Fibroblast of lung (primary cell): ENCODE measurements around the gene ITPR1. TPM values are rescaled to one million over a fixed set of nuclear protein-coding genes. Genes with fewer than 3 reads are reported as not detected.
A peak's percentile ranks its signal among the peaks of the same experiment; 100 is the strongest.

Experiments used
- DNase-seq, 2 donors: peaks; one replicate each; pipeline versions ENCODE4 v3.0.0 to v3.0.0-alpha.2; 2010; ENCODE audit warnings: low read depth in 2 of 2
- H2AFZ ChIP-seq: 2 replicates; pipeline ENCODE4 v1.5.1; 2012; ENCODE audit warnings: low read length, control low read depth, inconsistent platforms
- H3K27ac ChIP-seq: 2 replicates; pipeline ENCODE4 v1.5.1; 2011; ENCODE audit warnings: low read length, control low read depth; ENCODE audit not compliant: insufficient read depth
- H3K27me3 ChIP-seq: 2 replicates; pipeline ENCODE4 v1.5.1; 2011; ENCODE audit warnings: mild to moderate bottlenecking, low read length; ENCODE audit not compliant: control insufficient read depth, insufficient read depth
- H3K36me3 ChIP-seq: 2 replicates; pipeline ENCODE4 v1.5.1; 2011; ENCODE audit warnings: low read length; ENCODE audit not compliant: control insufficient read depth, insufficient read depth
- H3K4me1 ChIP-seq: 2 replicates; pipeline ENCODE4 v1.5.1; 2011; ENCODE audit warnings: low read length; ENCODE audit not compliant: control insufficient read depth, insufficient read depth; ENCODE audit errors: extremely low read depth
- H3K4me2 ChIP-seq: 2 replicates; pipeline ENCODE4 v1.5.1; 2011; ENCODE audit warnings: low read length, control low read depth; ENCODE audit not compliant: insufficient read depth; ENCODE audit errors: extremely low read depth
- H3K4me3 ChIP-seq, 4 experiments: fragments of 200-600 bp in 1 of 4; sonication (generic) in 1 of 4; replicated peaks in 1 of 4; 2 replicates each; pipeline ENCODE4 v1.5.1; 2011 to 2016; ENCODE audit warnings: low read length in 4 of 4, low read depth in 3 of 4, mild to moderate bottlenecking in 3 of 4, control low read depth in 2 of 4, inconsistent platforms in 1 of 4, mixed read lengths in 1 of 4; ENCODE audit not compliant: insufficient read depth in 1 of 4; ENCODE audit errors: control extremely low read depth in 1 of 4
- H3K79me2 ChIP-seq: 2 replicates; pipeline ENCODE4 v1.5.1; 2012; ENCODE audit warnings: mild to moderate bottlenecking, low read length, inconsistent platforms; ENCODE audit not compliant: control insufficient read depth, insufficient read depth
- H3K9ac ChIP-seq: 2 replicates; pipeline ENCODE4 v1.5.1; 2011; ENCODE audit warnings: mild to moderate bottlenecking, low read length, control low read depth; ENCODE audit not compliant: insufficient read depth
- H3K9me3 ChIP-seq: 2 replicates; pipeline ENCODE4 v1.5.1; 2012; ENCODE audit warnings: low read depth, low read length; ENCODE audit not compliant: control insufficient read depth, insufficient read depth
- H4K20me1 ChIP-seq: 2 replicates; pipeline ENCODE4 v1.5.1; 2011; ENCODE audit warnings: low read length; ENCODE audit not compliant: control insufficient read depth, insufficient read depth; ENCODE audit errors: extremely low read depth
- CTCF ChIP-seq, 2 donors: IDR thresholded peaks in 1 of 2; conservative IDR thresholded peaks in 1 of 2; 1 replicate in 1 of 2; 2 replicates in 1 of 2; pipeline ENCODE4 v1.5.1; 2011 to 2012; ENCODE audit warnings: low read length in 2 of 2, control low read depth in 1 of 2, inconsistent platforms in 1 of 2, low read depth in 1 of 2, mild to moderate bottlenecking in 1 of 2
- EZH2 ChIP-seq: IDR thresholded peaks from 2 replicates; pipeline ENCODE4 v1.5.1; 2012; ENCODE audit warnings: low read length, control low read depth, mild to moderate bottlenecking; ENCODE audit errors: missing control alignments
- polyA plus RNA-seq, 2 donors: library from polyadenylated mRNA; depleted of rRNA in 1 of 2; stranded (reverse) in 1 of 2; unstranded in 1 of 2; fragments of >200 nt; gene quantifications; 2 replicates each; pipeline ENCODE4 v1.2.1, GENCODE V29; 2011 to 2012; ENCODE audit warnings: missing spikeins in 1 of 2
- total RNA-seq: library from RNA; depleted of rRNA; stranded (reverse); fragments of >200 nt; gene quantifications from 2 replicates; pipeline ENCODE4 v1.2.1, GENCODE V29; 2014

The ITPR1 gene
- total and polyA plus RNA-seq, 2 donors (not counting 1 experiment from before 2014, with no cell fraction given) = 19.2 to 87.0 TPM

DNA sequence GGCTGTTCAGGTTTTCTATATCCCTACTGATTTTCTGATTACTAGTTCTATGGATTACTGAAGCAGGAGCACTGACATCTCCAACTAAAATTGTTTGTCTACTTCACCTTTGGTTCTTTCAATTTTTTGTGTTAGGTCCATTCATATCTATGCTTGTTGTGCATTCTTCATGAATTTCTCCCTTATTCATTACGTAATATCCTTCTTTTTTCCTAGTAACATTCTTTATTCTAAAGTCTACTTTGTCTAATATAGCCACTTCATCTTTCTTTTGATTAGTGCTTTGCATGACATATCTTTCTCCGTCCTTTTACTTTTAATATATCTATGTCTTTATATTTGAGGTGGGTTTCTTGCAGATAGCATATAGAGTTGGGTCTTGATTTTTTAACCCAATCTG, 369.8 kb downstream of the ITPR1 start:
- H3K9me3 ChIP-seq = no peaks in the 10 kb centered on the region
- no peak overlapping the region for H2AFZ ChIP-seq
- no peaks in the 10 kb centered on the region for H3K79me2 ChIP-seq
- H3K9ac ChIP-seq = no peak overlapping the region
- DNase-seq = no peak
- H3K4me1 ChIP-seq = peaks cover 8% of the 10 kb centered on the region
- no peak overlapping the region for H3K4me3 ChIP-seq
- H3K36me3 ChIP-seq = no peaks in the 10 kb centered on the region
- no peak overlapping the region for H3K4me2 ChIP-seq
- TF ChIP-seq CTCF (conservative IDR thresholded peaks at IDR 0.05 in 1 of 2, IDR thresholded peaks at IDR 0.05 in 1 of 2; ENCODE audit: low read depth in 1 of 2, low read length in 2 of 2) (no peak), EZH2 (no peak)
- no peaks in the 10 kb centered on the region for H3K27me3 ChIP-seq
- no peaks in the 10 kb centered on the region for H4K20me1 ChIP-seq
- H3K27ac ChIP-seq = no peak overlapping the region

DNA sequence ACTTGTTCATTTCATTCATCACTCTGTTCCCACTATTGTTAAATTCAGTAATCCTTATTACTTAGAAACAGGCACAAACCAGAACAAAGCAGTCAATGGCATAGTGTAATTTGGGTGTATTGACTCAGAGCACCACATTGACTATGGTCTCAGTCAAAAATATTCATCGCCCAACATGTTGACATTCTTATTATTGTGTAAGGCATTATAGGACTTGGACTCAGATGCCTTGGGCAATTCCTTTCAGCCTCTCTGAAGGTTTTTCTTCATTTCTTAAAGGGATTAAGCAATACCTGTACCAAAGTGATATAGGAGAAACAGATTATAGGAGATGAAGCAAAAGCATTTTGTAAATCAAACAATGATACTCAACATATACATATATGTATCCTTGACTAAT, 371.4 kb downstream of the ITPR1 start:
- no peak overlapping the region for H2AFZ ChIP-seq
- no peak overlapping the region for H3K27ac ChIP-seq
- DNase-seq = peak in 1 of 2 donors; percentile 20
- H3K4me3 ChIP-seq = no peak overlapping the region
- no peaks in the 10 kb centered on the region for H4K20me1 ChIP-seq
- no peak for TF ChIP-seq CTCF (conservative IDR thresholded peaks at IDR 0.05 in 1 of 2, IDR thresholded peaks at IDR 0.05 in 1 of 2; ENCODE audit: low read depth in 1 of 2, low read length in 2 of 2)
- no peak for TF ChIP-seq EZH2
- H3K27me3 ChIP-seq = no peaks in the 10 kb centered on the region
- H3K36me3 ChIP-seq = no peaks in the 10 kb centered on the region
- no peaks in the 10 kb centered on the region for H3K9me3 ChIP-seq
- H3K79me2 ChIP-seq = no peaks in the 10 kb centered on the region
- no peak overlapping the region for H3K4me2 ChIP-seq
- no peak overlapping the region for H3K9ac ChIP-seq
- peaks cover 10% of the 10 kb centered on the region for H3K4me1 ChIP-seq

DNA sequence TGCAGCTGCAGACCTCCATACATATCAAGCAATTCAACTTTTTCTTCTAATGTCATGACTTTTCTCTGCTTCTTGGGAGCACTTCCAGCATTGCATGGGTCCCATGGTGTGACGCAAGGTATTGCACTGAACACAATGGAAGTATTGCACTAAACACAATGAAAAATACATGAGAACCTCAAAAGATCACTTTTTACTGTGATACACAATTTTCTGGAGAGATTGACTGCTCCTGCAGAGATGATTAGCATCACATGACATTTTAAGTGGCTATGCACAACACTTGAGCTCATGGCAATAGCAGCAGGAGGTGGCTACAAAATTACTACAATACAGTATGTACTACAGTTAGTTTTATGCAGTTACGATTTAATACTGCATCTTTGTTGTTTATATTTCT, 372.6 kb downstream of the ITPR1 start:
- Histone ChIP-seq H3K27me3 (no peaks in the 10 kb centered on the region), H3K27ac (no peak overlapping the region)
- TF ChIP-seq EZH2 (no peak), CTCF (conservative IDR thresholded peaks at IDR 0.05 in 1 of 2, IDR thresholded peaks at IDR 0.05 in 1 of 2; ENCODE audit: low read depth in 1 of 2, low read length in 2 of 2) (no peak)

More for the DNA sequence above, 372.6 kb downstream of the ITPR1 start:
- Histone ChIP-seq H2AFZ (no peak overlapping the region), H4K20me1 (no peaks in the 10 kb centered on the region), H3K4me3 (no peak overlapping the region), H3K79me2 (no peaks in the 10 kb centered on the region), H3K4me2 (no peak overlapping the region), H3K36me3 (no peaks in the 10 kb centered on the region), H3K9me3 (no peaks in the 10 kb centered on the region), H3K4me1 (peaks cover 10% of the 10 kb centered on the region), H3K9ac (no peak overlapping the region)
- DNase-seq = no peak
